HepG2 (cell line): ENCODE results near the gene BRSK2. TPM values are rescaled to one million over a fixed set of nuclear protein-coding genes. Genes with fewer than 3 reads are reported as not detected.

Experiments
- ATAC-seq: fragments of 200-7000 bp; cut with Tn5 transposase; 3 replicates; pipeline ENCODE4 v1.9.1; 2020; ENCODE audit warnings: mild to moderate bottlenecking, moderate library complexity
- BruUV-seq: library from RNA; stranded (reverse); fragments of 400-500 nt; replicated peaks from 2 replicates; lab custom pipeline; 2021; lab: Mats Ljungman, UMichigan
- CTCF ChIA-PET: fragments of 300-600 bp; formaldehyde crosslinking; extraction: SDS; loops from one replicate; lab custom pipeline; 2021; ENCODE audit warnings: low total read pairs, inconsistent platforms, low intra/inter-chr PET ratio; lab: Yijun Ruan, JAX
- POLR2A ChIA-PET: fragments of 350-600 bp; sonication (Branson Sonifier 250); formaldehyde crosslinking; loops from one replicate; lab custom pipeline; 2020; ENCODE audit warnings: antibody characterized with exemption, inconsistent platforms; lab: Yijun Ruan, JAX
- DNase-seq: peaks from one replicate; pipeline ENCODE4 v3.0.0-alpha.2; 2015; ENCODE audit warnings: low spot score
- FAIRE-seq: peaks from 3 replicates; lab custom pipeline; 2011; peaks lifted over from hg19 to GRCh38; lab: Jason Lieb, UNC
- H2AFZ ChIP-seq: one replicate; pipeline ENCODE4 v1.6.1; 2011; ENCODE audit warnings: low read length, inconsistent platforms
- H3K27ac ChIP-seq: fragments of 300-600 bp; 3 replicates; pipeline ENCODE4 v1.8.0; 2011; ENCODE audit warnings: mixed run types, mild to moderate bottlenecking, mixed read lengths, low read length, inconsistent platforms; ENCODE audit not compliant: insufficient read depth; ENCODE audit errors: extremely low read length
- H3K27me3 ChIP-seq, 2 experiments: fragments of 200-600 bp in 1 of 2; 2 replicates in 1 of 2; 3 replicates in 1 of 2; pipeline versions ENCODE4 v1.6.0 to v1.8.0; 2011; ENCODE audit warnings: low read length in 2 of 2, mild to moderate bottlenecking in 2 of 2, moderate library complexity in 2 of 2, inconsistent platforms in 1 of 2; ENCODE audit not compliant: insufficient read depth in 2 of 2, control insufficient read depth in 1 of 2
- H3K36me3 ChIP-seq, 2 experiments: fragments of 200-600 bp in 1 of 2; replicated peaks in 1 of 2; 2 replicates in 1 of 2; 3 replicates in 1 of 2; pipeline versions ENCODE4 v1.5.1 to v1.8.0; 2011; ENCODE audit warnings: low read length in 2 of 2, inconsistent platforms in 1 of 2; ENCODE audit not compliant: insufficient read depth in 2 of 2, control insufficient read depth in 1 of 2
- H3K4me1 ChIP-seq: 2 replicates; pipeline ENCODE4 v1.5.1; 2012; ENCODE audit warnings: low read length, inconsistent platforms; ENCODE audit not compliant: insufficient read depth
- H3K4me2 ChIP-seq: 2 replicates; pipeline ENCODE4 v1.6.0; 2011; ENCODE audit warnings: low read depth, low read length, inconsistent platforms
- H3K4me3 ChIP-seq, 3 experiments: fragments of 200-600 bp in 1 of 3; sonication (generic), shearing (Covaris generic) in 1 of 3; replicated peaks in 1 of 3; 2 replicates each; pipeline ENCODE4 v1.5.1; 2011 to 2016; ENCODE audit warnings: low read length in 3 of 3, inconsistent platforms in 2 of 3, low read depth in 2 of 3, mild to moderate bottlenecking in 2 of 3, control low read depth in 1 of 3, mixed read lengths in 1 of 3; ENCODE audit not compliant: insufficient read depth in 1 of 3
- H3K79me2 ChIP-seq: one replicate; pipeline ENCODE4 v1.6.1; 2011; ENCODE audit warnings: low read length, inconsistent platforms; ENCODE audit not compliant: insufficient read depth
- H3K9ac ChIP-seq: 2 replicates; pipeline ENCODE4 v1.6.0; 2011; ENCODE audit warnings: mild to moderate bottlenecking, low read depth, low read length, inconsistent platforms; ENCODE audit not compliant: insufficient read depth
- H3K9me3 ChIP-seq: 2 replicates; pipeline ENCODE4 v1.5.1; 2012; ENCODE audit warnings: mild to moderate bottlenecking, low read length
- H4K20me1 ChIP-seq: 2 replicates; pipeline ENCODE4 v1.6.0; 2011; ENCODE audit warnings: inconsistent platforms, mild to moderate bottlenecking, low read length, moderate library complexity; ENCODE audit not compliant: insufficient read depth
- KAT8 ChIP-seq: IDR thresholded peaks from 2 replicates; pipeline ENCODE4 v1.6.1; 2016; ENCODE audit warnings: missing genetic modification reagents, missing compliant biosample characterization
- PATZ1 ChIP-seq: sonication (generic); formaldehyde crosslinking; IDR thresholded peaks from 2 replicates; pipeline ENCODE4 v1.4.0; 2020; ENCODE audit warnings: missing genetic modification reagents
- ZNF280B ChIP-seq: sonication (generic); formaldehyde crosslinking; IDR thresholded peaks from 2 replicates; pipeline ENCODE4 v1.5.0; 2020; ENCODE audit warnings: missing genetic modification reagents, mild to moderate bottlenecking, borderline replicate concordance
- ZSCAN12 ChIP-seq: sonication (generic); formaldehyde crosslinking; IDR thresholded peaks from 2 replicates; pipeline ENCODE4 v1.9.0; 2021; ENCODE audit warnings: mild to moderate bottlenecking, missing genetic modification reagents
- WGBS: methylation state at CpG from one replicate; pipeline ENCODE4 v1.1.6; 2017; ENCODE audit warnings: low lambda C conversion rate; 5-methylcytosine and 5-hydroxymethylcytosine counted together
- in situ Hi-C: cut with HindIII; loops from 2 replicates; pipeline ENCODE4 v1.10.0; 2017; ENCODE audit warnings: low pct_unique_long_range_greater_than_20kb; ENCODE audit not compliant: extremely low pct_ligation_motif_present
- intact Hi-C: fragments of 100-400 bp; cut with micrococcal nuclease; formaldehyde crosslinking; loops from one replicate; pipeline ENCODE4 v1.10.0; 2022; ENCODE audit not compliant: unreplicated experiment
- polyA plus RNA-seq, 8 experiments: library from polyadenylated mRNA; depleted of rRNA in 3 of 8; stranded (reverse) in 7 of 8; unstranded in 1 of 8; fragments of >200 nt; fragmentation: Illumina TruSeq in 4 of 8; extraction: Trizol in 4 of 8; gene quantifications; 2 replicates each; pipeline versions ENCODE4 v1.2.1 to v1.2.3, GENCODE V29; 2011 to 2016; ENCODE audit warnings: low read depth in 4 of 8, missing spikeins in 1 of 8, mixed read lengths in 1 of 8; ENCODE audit not compliant: insufficient read depth in 1 of 8
- total RNA-seq, 5 experiments: library from RNA; depleted of rRNA; stranded (reverse); fragments of >200 nt; fragmentation: Illumina TruSeq; extraction: Trizol; gene quantifications; 2 replicates each; pipeline ENCODE4 v1.2.3, GENCODE V29; 2016; ENCODE audit warnings: low read depth in 1 of 5
- TF ChIP-seq, protein P1 (sequence below): sonication (generic); formaldehyde crosslinking; conservative IDR thresholded peaks from 2 replicates; pipeline ENCODE4 v1.4.0; 2020; ENCODE audit warnings: missing genetic modification reagents
- TF ChIP-seq, protein P2 (sequence below): IDR thresholded peaks from 2 replicates; pipeline ENCODE4 v1.4.0; 2020; ENCODE audit warnings: mild to moderate bottlenecking, missing genetic modification reagents
- TF ChIP-seq, protein P3 (sequence below): sonication (generic); formaldehyde crosslinking; IDR thresholded peaks from 2 replicates; pipeline ENCODE4 v1.5.1; 2020; ENCODE audit warnings: mild to moderate bottlenecking, moderate library complexity, missing genetic modification reagents

The BRSK2 gene
- total and polyA plus RNA-seq, 2 of the 13 experiments (the other 11 are each of a cell fraction or from before 2014, with no cell fraction given): 0.74 to 1.1 TPM

DNA sequence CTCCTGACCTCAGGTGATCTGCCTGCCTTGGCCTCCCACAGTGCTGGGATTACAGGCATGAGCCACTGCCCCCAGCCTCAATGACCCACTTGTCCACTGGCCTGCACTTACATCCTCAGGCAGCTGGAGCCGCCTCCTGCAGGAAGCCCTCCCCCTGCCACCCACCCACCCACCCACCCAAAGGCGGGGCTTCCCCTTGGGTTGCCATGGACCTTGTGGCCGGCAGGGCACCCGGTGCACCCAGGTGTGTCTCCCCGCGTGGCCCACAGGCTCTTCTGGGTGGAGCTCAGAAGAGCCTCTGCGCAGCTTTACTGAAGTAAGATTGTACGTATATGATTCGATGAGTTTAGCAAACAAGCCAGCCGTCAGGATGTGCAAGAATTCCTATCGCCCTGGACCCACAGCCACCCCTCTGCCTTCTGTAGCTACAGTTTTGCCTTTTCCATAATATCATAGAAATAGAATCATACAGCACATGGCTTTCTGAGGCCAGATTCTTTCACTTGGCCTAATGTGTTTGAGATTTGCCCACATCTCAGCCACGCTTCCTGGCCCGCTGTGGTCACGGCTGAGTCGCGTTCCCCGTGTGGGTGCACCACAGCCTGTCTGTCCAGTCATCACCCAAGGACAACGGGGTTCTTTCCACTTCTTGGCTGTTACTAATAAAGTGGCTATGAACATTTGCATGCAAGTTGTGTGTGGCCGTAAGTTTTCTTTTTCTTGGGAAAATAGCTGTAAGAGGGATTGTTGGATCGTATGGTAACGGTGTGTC lies 5.3 kb upstream of the BRSK2 start:
- Histone ChIP-seq H2AFZ (no peak overlapping the region), H4K20me1 (no peaks in the 10 kb centered on the region), H3K36me3 (no peaks in the 10 kb centered on the region), H3K4me1 (peaks cover 17% of the 10 kb centered on the region), H3K9me3 (no peaks in the 10 kb centered on the region), H3K79me2 (no peaks in the 10 kb centered on the region), H3K4me2 (no peak overlapping the region), H3K9ac (no peak overlapping the region), H3K27me3 (peaks cover 6 to 56% of the 10 kb centered on the region in 2 experiments), H3K4me3 (no peak overlapping the region), H3K27ac (no peak overlapping the region)
- 59% methylated on average over 14 of the region's 21 CpGs for WGBS
- no peak for DNase-seq
- no peak for ATAC-seq
- in situ Hi-C loops (loop anchor here (10.0 kb wide), 1 partner anchor 90 kb away; no protein-coding TSS in a partner anchor), intact Hi-C loops (loop anchor here (10.0 kb wide), 1 partner anchor 80 kb away; the partner anchor contains the start of gene TOLLIP)
- POLR2A ChIA-PET: no interaction called here
- no TSS peak for BruUV-seq
- no peak for FAIRE-seq
- CTCF ChIA-PET: no interaction called here
- TF ChIP-seq, protein P1, sequence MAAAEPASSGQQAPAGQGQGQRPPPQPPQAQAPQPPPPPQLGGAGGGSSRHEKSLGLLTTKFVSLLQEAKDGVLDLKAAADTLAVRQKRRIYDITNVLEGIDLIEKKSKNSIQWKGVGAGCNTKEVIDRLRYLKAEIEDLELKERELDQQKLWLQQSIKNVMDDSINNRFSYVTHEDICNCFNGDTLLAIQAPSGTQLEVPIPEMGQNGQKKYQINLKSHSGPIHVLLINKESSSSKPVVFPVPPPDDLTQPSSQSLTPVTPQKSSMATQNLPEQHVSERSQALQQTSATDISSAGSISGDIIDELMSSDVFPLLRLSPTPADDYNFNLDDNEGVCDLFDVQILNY: no peak
- TF ChIP-seq, protein P2, sequence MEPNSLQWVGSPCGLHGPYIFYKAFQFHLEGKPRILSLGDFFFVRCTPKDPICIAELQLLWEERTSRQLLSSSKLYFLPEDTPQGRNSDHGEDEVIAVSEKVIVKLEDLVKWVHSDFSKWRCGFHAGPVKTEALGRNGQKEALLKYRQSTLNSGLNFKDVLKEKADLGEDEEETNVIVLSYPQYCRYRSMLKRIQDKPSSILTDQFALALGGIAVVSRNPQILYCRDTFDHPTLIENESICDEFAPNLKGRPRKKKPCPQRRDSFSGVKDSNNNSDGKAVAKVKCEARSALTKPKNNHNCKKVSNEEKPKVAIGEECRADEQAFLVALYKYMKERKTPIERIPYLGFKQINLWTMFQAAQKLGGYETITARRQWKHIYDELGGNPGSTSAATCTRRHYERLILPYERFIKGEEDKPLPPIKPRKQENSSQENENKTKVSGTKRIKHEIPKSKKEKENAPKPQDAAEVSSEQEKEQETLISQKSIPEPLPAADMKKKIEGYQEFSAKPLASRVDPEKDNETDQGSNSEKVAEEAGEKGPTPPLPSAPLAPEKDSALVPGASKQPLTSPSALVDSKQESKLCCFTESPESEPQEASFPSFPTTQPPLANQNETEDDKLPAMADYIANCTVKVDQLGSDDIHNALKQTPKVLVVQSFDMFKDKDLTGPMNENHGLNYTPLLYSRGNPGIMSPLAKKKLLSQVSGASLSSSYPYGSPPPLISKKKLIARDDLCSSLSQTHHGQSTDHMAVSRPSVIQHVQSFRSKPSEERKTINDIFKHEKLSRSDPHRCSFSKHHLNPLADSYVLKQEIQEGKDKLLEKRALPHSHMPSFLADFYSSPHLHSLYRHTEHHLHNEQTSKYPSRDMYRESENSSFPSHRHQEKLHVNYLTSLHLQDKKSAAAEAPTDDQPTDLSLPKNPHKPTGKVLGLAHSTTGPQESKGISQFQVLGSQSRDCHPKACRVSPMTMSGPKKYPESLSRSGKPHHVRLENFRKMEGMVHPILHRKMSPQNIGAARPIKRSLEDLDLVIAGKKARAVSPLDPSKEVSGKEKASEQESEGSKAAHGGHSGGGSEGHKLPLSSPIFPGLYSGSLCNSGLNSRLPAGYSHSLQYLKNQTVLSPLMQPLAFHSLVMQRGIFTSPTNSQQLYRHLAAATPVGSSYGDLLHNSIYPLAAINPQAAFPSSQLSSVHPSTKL (CRISPR knock-in tag): no peak
- TF ChIP-seq PATZ1 (CRISPR knock-in tag) (no peak), ZSCAN12 (CRISPR knock-in tag) (no peak), ZNF280B (CRISPR knock-in tag) (no peak), KAT8 (no peak)
- TF ChIP-seq, protein P3, sequence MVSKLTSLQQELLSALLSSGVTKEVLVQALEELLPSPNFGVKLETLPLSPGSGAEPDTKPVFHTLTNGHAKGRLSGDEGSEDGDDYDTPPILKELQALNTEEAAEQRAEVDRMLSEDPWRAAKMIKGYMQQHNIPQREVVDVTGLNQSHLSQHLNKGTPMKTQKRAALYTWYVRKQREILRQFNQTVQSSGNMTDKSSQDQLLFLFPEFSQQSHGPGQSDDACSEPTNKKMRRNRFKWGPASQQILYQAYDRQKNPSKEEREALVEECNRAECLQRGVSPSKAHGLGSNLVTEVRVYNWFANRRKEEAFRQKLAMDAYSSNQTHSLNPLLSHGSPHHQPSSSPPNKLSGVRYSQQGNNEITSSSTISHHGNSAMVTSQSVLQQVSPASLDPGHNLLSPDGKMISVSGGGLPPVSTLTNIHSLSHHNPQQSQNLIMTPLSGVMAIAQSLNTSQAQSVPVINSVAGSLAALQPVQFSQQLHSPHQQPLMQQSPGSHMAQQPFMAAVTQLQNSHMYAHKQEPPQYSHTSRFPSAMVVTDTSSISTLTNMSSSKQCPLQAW: no peak
